Embryonic facial prominence (tissue), 1 donor: ENCODE data around the gene UNC45A.
"Not testable (repeated sequence)": the region's sequence is repeated elsewhere in the genome, so short reads cannot be mapped to it uniquely, and the experiment has no call there.

Source experiments
- DNase-seq: peaks from one replicate; pipeline ENCODE4 v3.0.0-alpha.2; 2016; ENCODE audit errors: extremely low spot score

Gene UNC45A, protein sequence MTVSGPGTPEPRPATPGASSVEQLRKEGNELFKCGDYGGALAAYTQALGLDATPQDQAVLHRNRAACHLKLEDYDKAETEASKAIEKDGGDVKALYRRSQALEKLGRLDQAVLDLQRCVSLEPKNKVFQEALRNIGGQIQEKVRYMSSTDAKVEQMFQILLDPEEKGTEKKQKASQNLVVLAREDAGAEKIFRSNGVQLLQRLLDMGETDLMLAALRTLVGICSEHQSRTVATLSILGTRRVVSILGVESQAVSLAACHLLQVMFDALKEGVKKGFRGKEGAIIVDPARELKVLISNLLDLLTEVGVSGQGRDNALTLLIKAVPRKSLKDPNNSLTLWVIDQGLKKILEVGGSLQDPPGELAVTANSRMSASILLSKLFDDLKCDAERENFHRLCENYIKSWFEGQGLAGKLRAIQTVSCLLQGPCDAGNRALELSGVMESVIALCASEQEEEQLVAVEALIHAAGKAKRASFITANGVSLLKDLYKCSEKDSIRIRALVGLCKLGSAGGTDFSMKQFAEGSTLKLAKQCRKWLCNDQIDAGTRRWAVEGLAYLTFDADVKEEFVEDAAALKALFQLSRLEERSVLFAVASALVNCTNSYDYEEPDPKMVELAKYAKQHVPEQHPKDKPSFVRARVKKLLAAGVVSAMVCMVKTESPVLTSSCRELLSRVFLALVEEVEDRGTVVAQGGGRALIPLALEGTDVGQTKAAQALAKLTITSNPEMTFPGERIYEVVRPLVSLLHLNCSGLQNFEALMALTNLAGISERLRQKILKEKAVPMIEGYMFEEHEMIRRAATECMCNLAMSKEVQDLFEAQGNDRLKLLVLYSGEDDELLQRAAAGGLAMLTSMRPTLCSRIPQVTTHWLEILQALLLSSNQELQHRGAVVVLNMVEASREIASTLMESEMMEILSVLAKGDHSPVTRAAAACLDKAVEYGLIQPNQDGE

DNA sequence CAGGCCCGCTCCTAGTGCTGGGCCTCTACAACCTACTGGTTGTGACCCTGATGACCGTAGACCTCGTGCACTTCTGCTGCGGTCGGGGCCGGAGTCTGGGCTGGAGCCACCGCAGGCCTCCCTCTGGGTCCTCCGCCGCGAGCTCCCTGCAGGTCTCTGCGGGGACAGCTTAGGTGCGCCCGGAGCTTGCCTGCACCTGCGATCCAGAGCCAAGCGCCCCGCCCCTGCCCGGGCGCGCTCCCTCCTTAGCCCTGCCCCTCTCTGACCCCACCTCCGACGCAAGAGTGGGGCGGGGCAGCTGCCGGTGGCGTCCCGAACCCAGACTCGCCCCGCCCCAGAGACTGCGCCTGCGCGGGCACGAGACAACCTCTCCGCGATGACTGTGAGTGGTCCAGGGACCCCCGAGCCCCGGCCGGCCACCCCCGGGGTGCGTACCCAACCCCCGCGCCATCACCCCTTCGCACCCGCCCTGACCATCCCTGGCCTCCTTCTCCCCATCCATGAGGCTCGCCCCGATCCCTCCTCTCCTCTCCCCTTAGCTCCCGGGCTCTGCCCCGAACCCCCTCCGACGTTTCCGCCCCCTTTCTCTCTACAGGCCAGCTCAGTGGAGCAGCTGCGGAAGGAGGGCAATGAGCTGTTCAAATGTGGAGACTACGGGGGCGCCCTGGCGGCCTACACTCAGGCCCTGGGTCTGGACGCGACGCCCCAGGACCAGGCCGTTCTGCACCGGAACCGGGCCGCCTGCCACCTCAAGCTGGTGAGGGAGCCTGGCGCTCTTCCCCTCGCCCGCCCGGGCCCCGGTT is at the start of gene UNC45A:
TSS of gene UNC45A (plus strand) at position 337 of the 803 bp plus-strand sequence. CDS start at position 377, 40 bp downstream.
- DNase-seq = no peak

DNA sequence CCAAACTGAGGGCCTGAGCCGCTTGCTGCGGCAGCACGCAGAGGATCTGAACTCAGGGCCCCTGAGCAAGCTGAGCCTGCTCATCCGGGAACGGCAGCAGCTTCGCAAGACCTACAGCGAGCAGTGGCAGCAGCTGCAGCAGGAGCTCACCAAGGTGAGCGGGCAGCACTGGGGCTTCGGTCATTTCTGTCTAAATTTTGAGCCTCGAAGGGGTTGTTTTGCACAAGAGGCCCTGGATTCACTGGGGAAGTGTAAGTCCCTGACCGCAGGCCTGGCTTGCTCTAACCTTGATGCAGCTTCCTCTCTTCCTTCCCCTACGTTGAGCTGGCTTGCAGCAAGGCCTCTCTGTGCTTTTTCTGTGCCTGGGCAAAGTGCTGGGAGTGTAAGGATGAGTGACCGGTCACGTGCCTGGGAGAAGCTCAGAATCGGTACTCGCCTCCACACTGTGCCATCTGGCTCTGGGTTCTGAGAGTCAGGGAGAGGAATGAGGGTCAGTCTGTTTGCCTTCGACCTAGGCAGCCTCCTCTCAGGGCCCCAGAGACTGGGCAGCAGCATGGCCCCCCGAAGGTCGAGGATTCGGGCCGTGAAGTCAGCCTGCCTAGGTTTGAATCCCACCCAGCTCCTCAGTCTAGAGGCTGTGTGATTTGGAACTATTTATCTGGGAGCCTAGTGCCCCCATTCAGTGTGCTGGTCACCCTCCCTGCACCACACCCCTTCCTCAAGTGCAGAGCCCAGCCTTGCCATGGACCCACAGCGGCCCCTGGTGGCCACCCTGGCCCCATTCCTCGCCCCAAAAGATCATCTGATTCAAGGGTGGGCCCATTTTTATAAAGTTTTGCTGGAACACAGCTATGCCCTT is 49.4 kb upstream of the UNC45A start:
- no peak for DNase-seq

DNA sequence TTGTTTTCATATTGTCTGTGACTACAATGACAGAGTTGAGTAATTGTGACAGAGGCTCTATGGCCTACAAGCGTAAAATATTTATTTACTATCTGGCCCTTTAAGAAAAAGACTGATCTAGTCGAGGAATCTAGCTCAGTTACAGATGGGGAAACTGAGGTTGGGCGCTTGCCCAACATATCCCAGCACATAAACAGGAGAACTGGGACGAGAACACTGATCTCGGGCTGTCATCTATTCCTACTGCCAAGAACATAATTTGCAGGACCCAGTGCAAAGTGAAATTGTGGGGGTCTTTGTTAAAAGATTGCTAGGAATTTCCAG is 48.8 kb upstream of the UNC45A start:
- no peak for DNase-seq

DNA sequence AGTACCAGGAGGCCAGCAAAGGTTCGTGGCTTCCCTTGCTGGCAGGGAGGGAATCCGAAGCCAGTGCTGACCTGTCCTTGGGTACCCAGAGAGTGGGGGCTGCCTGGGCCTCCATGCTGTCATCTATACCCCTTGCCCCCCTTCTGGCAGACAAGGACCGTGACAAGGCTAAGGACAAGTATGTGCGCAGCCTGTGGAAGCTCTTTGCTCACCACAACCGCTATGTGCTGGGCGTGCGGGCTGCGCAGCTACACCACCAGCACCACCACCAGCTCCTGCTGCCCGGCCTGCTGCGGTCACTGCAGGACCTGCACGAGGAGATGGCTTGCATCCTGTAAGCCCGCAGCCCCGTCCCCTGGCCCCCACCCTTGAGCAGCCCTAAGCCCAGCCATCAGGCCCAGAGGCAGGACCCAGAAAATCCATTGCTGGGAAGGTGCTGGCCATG is 48.0 kb upstream of the UNC45A start:
- DNase-seq = no peak

DNA sequence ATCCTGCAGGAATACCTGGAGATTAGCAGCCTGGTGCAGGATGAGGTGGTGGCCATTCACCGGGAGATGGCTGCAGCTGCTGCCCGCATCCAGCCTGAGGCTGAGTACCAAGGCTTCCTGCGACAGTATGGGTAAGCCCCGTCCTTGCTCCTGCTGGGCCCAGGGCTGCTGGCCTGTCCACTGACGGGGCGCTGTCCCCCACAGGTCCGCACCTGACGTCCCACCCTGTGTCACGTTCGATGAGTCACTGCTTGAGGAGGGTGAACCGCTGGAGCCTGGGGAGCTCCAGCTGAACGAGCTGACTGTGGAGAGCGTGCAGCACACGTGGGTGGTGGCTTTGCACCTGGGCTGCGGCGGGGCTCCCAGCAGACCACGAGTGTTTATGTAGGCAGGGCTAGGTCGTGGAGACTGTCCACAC is 45.8 kb upstream of the UNC45A start:
- DNase-seq = no peak

DNA sequence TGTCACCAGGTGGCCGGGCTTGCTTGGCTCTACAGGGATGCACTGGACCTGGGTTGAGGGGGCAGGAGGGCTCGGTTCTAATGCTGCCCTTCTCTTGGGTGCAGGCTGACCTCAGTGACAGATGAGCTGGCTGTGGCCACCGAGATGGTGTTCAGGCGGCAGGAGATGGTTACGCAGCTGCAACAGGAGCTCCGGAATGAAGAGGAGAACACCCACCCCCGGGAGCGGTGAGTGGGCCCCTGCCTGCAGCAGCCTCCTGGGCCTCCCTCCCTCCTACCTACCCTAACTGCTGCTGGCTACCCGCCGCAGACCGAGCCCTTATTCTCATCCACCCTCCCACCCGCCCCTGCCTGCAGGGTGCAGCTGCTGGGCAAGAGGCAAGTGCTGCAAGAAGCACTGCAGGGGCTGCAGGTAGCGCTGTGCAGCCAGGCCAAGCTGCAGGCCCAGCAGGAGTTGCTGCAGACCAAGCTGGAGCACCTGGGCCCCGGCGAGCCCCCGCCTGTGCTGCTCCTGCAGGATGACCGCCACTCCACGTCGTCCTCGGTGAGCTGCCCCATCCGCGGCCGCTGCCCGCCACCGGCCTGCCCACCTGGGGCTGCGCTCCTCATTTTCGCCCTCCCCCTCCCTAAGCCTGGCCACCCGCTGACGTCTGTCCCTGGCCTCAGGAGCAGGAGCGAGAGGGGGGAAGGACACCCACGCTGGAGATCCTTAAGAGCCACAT is 45.2 kb upstream of the UNC45A start:
- no peak for DNase-seq

DNA sequence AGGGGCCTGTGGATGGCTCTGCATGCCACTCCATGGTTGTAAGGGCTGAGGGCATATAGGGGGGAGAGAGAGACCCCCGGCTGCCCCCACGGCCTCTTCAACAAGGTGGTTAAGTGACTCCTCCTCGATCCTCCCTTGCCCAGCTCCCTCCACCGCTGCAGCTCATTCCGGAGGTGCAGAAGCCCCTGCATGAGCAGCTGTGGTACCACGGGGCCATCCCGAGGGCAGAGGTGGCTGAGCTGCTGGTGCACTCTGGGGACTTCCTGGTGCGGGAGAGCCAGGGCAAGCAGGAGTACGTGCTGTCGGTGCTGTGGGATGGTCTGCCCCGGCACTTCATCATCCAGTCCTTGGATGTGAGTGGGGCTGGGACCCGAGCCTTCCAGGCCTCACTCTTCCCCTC is 44.2 kb upstream of the UNC45A start:
- no peak for DNase-seq

DNA sequence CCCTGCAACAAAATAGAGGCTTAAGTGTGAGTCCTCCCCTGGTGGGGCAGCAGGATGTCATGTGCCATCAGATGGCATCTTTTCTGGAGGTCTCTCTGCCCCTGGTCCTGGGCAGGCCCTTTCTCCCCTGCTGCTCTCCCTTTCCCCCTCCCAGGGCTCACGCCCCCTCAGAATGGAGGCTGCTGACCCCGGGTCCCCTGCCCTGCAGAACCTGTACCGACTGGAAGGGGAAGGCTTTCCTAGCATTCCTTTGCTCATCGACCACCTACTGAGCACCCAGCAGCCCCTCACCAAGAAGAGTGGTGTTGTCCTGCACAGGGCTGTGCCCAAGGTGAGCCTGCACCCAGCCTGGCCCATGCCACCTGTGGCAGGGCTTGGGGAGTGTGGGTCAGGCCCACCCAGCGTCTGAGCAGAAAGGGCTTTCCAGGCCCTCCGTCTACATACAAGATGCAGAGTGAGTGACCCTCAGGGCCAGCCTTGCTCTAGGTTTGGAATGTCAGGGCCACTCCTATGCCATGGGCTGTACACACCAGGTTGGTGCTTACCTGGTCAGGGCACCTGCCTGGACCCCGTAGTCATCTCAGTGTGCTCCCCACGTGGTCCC is 43.6 kb upstream of the UNC45A start:
- no peak for DNase-seq

DNA sequence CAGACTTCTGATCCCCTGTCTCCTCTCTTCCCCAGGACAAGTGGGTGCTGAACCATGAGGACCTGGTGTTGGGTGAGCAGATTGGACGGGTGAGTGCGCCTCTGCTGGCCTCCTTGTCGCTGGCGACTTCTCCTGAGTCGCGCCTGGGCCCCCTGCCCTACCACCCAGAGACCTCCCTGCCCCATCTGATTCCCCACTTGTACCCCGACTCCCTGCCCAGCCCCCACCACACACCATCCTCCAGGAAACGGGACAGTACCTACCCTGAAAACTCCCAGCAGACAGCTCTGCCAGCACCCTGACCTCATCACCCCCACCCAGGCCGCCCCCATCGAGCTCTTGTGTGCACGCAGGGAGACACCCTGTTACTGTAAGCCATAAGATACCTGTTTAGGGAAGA is 43.1 kb upstream of the UNC45A start:
- no peak for DNase-seq

DNA sequence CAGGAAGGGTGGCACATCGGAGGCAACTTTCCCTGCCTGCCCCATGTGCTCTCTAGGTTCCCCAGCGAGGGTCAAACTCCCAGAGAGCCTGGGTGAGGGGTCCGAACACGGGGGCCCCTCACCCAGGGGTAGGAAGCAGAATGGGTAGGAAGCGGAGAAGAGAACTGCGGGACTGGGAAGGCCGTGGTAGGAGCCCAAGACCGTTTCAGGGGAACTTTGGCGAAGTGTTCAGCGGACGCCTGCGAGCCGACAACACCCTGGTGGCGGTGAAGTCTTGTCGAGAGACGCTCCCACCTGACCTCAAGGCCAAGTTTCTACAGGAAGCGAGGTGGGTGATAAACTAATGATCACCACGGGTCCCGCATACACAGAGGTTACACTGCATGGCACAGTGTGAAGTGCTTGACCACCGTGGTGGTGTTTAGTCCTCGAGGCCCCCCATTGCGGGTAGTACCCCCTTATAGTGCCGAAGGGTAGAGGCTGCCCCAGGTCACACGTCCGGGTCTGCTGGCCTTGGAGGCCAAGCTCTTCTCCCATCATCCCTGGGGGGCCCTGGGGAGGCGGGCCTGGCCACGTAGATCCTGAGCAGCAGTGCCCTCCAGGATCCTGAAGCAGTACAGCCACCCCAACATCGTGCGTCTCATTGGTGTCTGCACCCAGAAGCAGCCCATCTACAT is 42.4 kb upstream of the UNC45A start:
- no peak for DNase-seq

DNA sequence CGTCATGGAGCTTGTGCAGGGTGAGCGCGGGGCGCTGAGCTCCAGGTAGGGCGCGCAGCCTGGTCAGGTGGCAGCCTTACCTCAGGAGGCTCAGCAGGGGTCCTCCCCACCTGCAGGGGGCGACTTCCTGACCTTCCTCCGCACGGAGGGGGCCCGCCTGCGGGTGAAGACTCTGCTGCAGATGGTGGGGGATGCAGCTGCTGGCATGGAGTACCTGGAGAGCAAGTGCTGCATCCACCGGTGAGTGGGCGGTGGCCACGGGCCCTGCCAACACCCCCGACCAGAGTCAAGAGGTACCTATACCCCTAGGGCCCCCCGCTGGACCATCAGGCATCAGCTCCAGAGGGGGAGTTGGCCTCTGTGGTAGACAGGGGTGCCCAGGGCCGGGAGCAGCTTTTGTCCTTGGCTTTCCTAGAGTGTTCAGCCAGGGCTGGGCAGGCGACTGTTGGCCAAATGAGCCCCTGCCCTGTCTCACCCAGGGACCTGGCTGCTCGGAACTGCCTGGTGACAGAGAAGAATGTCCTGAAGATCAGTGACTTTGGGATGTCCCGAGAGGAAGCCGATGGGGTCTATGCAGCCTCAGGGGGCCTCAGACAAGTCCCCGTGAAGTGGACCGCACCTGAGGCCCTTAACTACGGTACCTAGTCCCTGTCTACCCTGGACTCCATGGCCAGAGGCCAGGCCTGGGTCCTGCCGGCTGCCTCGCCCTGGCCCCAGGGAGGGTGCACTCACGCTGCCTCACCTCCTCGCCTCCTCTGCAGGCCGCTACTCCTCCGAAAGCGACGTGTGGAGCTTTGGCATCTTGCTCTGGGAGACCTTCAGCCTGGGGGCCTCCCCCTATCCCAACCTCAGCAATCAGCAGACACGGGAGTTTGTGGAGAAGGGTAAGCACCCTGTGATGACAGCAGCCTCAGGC is 41.7 kb upstream of the UNC45A start:
- DNase-seq = no peak

DNA sequence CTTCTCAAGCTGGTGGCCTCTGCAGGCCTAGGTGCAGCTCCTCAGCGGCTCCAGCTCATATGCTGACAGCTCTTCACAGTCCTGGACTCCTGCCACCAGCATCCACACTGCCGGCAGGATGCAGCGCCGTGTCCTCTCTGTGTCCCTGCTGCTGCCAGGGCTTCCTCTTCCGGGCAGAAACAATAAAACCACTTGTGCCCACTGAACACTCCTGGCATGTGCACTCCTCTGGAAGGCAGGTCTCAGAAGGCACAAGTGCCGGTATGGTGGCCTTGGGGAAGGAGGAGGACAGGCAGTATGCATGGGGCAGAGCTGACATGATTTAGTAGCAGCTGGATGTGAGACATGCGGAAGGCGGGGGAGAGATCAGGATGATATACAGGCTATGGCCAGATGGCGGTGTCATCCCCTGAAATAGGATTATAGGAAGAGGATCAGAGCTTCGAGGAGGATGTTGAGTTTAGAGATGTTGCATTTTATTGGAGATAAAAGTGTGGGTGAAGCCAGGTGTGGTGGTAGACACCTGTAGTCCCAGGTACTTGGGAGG is 39.4 kb upstream of the UNC45A start:
- no peak for DNase-seq

DNA sequence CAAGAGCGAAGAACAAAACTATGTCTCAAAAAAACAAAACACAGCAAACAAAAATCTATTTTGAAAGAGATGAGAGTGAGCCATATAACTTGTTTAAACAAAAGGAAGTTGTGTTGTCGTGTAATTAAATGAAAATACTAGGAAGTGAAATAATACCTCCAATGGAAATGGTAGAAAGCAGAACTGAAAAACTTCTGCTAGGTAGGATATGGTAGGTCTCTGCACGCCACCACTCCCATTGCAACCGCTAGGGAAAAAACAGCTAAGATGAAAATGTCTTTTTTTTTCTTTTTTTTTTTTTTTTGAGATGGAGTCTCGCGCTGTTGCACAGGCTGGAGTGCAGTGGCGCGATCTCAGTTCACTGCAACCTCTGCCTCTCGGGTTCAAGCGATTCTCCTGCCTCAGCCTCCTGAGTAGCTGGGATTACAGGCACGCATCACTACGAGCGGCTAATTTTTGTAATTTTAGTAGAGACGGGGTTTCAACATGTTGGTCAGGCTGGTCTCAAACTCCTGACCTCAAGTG is 37.9 kb upstream of the UNC45A start:
- not testable (repeated sequence) for DNase-seq

DNA sequence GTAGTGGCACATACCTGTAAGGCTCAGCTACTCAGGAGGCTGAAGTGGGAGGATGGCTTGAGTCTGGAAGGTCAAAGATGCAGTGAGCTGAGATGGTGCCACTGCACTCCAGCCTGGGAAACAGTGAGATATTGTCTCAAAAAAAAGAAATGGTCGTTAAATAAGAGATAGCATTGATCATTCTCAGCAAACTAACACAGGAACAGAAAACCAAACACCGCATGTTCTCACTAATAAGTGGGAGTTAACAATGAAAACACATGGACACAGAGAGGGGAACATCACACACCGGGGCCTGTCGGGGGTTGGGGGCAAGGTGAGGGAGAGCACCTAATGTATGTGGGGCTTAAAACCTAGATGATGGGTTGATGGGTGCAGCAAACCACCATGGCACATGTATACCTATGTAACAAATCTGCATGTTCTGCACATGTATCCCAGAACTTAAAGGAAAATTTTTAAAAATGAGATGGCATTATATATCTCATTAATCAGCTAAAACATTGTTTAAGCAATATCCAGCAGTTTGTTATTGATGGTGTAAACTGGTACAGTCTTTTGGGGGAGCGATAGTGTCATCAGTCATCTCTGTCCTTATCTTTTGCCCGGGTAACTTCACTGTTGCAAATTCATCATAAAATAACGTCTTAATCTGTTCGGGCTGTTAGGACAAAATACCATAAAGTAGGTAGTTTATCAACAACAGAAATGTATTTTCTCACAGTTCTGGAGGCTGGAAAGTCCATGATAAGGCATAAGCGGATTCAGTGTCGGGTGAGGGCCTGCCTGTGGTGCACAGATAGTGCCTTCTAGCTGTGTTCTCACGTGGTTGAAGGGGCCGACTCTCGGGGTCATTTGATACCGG is 33.7 kb upstream of the UNC45A start:
- no peak for DNase-seq

DNA sequence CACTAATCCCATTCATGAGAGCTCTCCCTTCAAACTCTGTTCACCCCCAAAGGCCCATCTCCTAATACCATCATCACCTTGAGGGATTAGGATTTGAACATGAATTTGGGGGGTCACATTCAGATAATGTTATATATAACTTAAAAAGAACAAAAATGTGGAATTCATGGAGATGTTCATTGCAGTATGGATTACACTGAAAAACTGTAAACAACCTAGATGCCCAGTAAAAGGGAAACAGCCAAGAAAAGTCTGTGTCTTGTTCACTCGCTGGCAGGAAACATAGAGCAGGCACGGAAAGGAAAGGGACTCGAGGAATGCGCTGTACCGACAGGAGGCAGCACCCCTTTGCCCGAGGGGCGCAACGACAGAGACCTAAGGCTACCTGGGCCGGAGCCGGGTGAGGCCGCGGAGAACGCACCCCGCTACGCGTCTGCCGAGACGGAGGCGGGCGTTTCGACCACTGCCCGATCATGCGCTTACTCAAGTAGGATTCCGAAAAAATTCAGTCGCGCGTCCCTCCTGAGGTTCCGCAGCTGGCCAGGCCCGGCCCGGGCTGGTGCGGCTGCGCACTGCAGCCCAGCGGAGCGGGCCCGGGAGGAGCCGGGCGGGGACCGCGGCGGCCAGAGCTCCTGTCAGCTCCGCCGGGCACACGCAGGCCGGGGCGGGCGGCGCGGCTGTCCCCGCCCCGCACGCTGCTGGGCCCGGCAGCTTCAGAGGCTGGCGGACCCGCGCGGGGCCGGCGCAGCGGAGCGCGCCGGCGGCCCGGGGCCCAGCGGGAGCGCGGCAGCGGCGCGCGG is 32.8 kb upstream of the UNC45A start:
- DNase-seq = no peak
